Measurements from ENCODE around the gene CDX4.
"Not testable (repeated sequence)": the region's sequence is repeated elsewhere in the genome, so short reads cannot be mapped to it uniquely, and the experiment has no call there.

CDX4 gene

GRCh38 chrX:73446831-73447230 lies at the start of gene CDX4:
CDX4 (plus strand) TSS chrX:73447053; CDS start chrX:73447254, 201 bp downstream.
- DNase-seq (ENCODE audit: low read depth): no peak

- no peak for DNase-seq (ENCODE audit: low read depth)
Measured at GRCh38 chrX:73398185-73398914, 48.5 kb upstream of the CDX4 start.

GRCh38 chrX:73400136-73400748 lies 46.6 kb upstream of the CDX4 start:
- no peak for DNase-seq (ENCODE audit: low read depth)

GRCh38 chrX:73401591-73402266 lies 45.1 kb upstream of the CDX4 start:
- no peak for DNase-seq (ENCODE audit: low read depth)

GRCh38 chrX:73412930-73413329 lies 33.9 kb upstream of the CDX4 start:
- DNase-seq (ENCODE audit: low read depth): no peak

- no peak for DNase-seq (ENCODE audit: low read depth)
Measured at GRCh38 chrX:73447311-73447794, 500 bp downstream of the CDX4 start.

GRCh38 chrX:73448379-73448778 lies 1.5 kb downstream of the CDX4 start:
- no peak for DNase-seq (ENCODE audit: low read depth)

- no peak for DNase-seq (ENCODE audit: low read depth)
Measured at GRCh38 chrX:73455171-73455570, 8.3 kb downstream of the CDX4 start.

GRCh38 chrX:73457306-73457705 lies 10.5 kb downstream of the CDX4 start:
- no peak for DNase-seq (ENCODE audit: low read depth)

- DNase-seq (ENCODE audit: low read depth): no peak
Measured at GRCh38 chrX:73468376-73468775, 21.5 kb downstream of the CDX4 start.

- DNase-seq (ENCODE audit: low read depth): no peak
Measured at GRCh38 chrX:73478961-73479360, 32.1 kb downstream of the CDX4 start.

GRCh38 chrX:73481521-73481920 lies 34.7 kb downstream of the CDX4 start:
- no peak for DNase-seq (ENCODE audit: low read depth)

- no peak for DNase-seq (ENCODE audit: low read depth)
Measured at GRCh38 chrX:73490661-73491060, 43.8 kb downstream of the CDX4 start.

- not testable (repeated sequence) for DNase-seq (ENCODE audit: low read depth)
Measured at GRCh38 chrX:73492178-73492577, 45.3 kb downstream of the CDX4 start.
